ENCODE data around the gene NCBP1.

GRCh38 chr9:97651646-97652045, 18.0 kb downstream of the NCBP1 start:
- no peak for TF ChIP-seq CTCF (IDR thresholded peaks at IDR 0.05; ENCODE audit: poor library complexity)
- TF ChIP-seq EZH2 (IDR thresholded peaks at IDR 0.05; ENCODE audit: borderline replicate concordance): no peak

Data from hepatocyte (in vitro differentiated cells).